Subcutaneous adipose tissue (tissue), 4 donors: Measurements from ENCODE around the gene CPSF3. TPM values are rescaled to one million over a fixed set of nuclear protein-coding genes. Genes with fewer than 3 reads are reported as not detected.

Experiments
- CTCF ChIP-seq: fragments of 450-650 bp; IDR thresholded peaks from one replicate; pipeline ENCODE4 v1.5.1; 2016; ENCODE audit warnings: low read depth, mild to moderate bottlenecking, control low read depth, antibody characterized with exemption, moderate library complexity
- total RNA-seq, 4 donors: library from RNA; depleted of rRNA; stranded (reverse); fragments of >200 nt; gene quantifications; one replicate each; pipeline ENCODE4 v1.1.0, GENCODE V29; 2016

The CPSF3 gene
- total RNA-seq, 4 donors from 2014 or later: 19.2 to 30.3 (median 21.2) TPM

GRCh38 chr2:9497017-9497416 lies 73.6 kb downstream of the CPSF3 start:
- no peak for TF ChIP-seq CTCF

DNA sequence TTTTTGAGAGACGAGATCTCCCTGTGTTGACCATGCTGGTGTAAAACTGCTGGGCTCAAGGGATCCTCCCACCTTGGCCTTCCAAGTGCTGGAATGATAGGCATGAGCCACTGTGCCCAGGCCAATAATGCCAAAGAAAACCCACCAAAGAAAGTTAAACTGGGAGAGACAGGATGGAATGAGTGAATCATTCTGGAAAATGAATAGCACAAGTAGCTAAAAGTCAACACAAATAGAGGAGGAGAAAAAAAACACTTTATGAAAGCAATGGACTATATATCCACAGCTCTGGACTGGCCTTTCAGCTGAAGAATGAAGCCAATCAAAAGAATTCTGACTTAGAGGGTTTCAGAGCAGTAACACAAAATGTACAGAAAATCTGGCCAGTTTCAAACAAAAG lies 74.8 kb downstream of the CPSF3 start:
- no peak for TF ChIP-seq CTCF

DNA sequence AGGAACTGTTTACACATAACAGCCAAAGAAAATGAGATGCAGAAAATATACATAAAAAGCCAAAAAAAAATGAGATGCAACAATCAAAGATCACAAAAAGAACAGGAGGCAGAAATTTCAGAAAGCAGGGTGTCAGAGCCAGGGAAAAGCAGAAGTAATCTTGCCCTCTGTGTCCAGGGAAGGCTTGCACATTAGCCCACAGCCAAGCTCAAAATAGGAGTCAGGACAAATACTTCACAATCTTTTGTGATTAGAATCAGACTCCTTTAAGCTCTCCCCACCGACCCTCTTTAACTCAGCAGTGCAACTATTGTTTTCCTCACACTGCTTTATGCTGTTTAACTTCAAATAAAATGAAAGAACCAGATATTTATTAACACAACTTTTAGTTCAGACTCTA lies 85.5 kb downstream of the CPSF3 start:
- no peak for TF ChIP-seq CTCF

DNA sequence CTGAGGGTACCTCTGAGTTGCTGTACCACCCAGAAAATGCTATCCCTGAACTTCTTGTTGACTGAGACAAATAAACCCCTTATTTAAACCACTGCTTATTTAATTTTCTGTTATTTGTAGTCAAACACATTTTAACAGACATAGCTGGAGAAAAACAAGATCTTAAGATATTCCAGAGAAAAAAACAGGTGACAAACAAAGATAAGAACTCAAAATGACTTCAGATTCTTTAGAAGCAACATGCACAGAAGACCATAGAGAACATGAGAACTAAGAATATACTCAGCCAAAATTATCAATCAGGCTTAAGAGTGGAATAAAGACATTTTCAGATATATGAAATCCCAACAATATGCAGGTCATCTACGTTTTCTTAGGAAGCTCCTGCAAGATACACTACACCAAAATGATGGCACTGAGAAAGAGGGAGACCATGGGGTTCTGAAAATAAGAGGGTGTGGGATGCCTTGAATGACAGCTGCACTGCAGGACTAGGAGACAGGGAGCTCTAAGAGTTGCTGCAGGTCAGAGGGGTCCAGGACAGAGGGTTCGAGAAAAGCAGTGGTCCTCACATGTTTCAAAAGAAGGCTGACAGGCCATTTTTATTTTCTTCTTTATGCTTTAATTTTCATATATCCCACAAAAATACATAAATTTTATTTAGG lies 93.8 kb downstream of the CPSF3 start:
- no peak for TF ChIP-seq CTCF

DNA sequence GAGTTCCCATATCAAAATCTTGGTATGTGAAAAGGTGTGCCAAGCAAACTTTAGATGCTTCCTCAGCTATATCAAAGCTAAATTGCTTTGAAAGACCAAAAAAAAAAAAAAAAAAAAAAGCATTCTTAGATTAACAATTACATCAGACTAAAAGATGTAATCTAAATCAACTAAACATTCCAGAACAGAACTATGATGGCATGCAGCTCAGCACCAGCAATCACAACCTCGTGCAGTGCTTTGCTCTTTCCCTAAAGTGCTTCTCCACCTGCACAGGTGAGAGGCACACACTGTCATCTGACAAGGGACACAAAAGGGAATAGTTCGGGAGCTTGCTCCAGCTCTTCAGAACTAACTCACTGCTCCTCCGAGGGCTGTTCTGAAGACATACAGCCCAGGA lies 94.7 kb downstream of the CPSF3 start:
- TF ChIP-seq CTCF: no peak

DNA sequence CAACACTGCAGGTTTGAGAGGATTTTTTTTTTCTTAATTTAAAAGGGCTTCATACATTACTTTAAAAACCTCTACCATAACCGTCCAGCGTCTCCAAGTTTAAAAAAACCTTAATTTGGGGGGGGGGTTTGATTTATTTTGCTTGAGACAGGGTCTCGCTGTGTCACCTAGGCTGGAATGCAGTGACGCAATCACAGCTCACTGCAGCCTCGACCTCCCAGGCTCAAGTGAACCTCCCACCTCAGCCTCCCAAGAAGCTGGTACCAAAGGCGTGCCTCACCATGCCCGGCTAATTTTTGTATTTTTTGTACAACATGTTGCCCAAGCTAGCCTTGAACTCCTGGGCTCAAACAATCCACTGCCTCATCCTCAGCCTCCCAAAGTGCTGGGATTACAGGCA lies 95.3 kb downstream of the CPSF3 start:
- no peak for TF ChIP-seq CTCF

- TF ChIP-seq CTCF: no peak
Measured at GRCh38 chr2:9519250-9519649, 95.8 kb downstream of the CPSF3 start.

Other genes with a start within 250 kb of the CPSF3 start
- 10 to 100 TPM; 25.2 to 44.3 (median 33.8) TPM for gene ASAP2, start 216.8 kb upstream of the CPSF3 start, total RNA-seq
- gene ITGB1BP1, start 126 bp upstream of the CPSF3 start, total RNA-seq: 100 to 1,000 TPM; 159 to 345 (median 224) TPM
- 10 to 100 TPM; 54.6 to 91.0 (median 67.4) TPM for gene IAH1, start 50.9 kb downstream of the CPSF3 start, total RNA-seq
- gene ADAM17, start 132.2 kb downstream of the CPSF3 start, total RNA-seq: 10 to 100 TPM; 20.7 to 58.0 (median 37.7) TPM
- gene YWHAQ, start 207.3 kb downstream of the CPSF3 start, total RNA-seq: 100 to 1,000 TPM; 113 to 220 (median 176) TPM